ENCODE data around the gene SLC38A9.
A peak's percentile ranks its signal among the peaks of the same experiment; 100 is the strongest.
"Not testable (repeated sequence)": the region's sequence is repeated elsewhere in the genome, so short reads cannot be mapped to it uniquely, and the experiment has no call there.

The SLC38A9 gene

DNA sequence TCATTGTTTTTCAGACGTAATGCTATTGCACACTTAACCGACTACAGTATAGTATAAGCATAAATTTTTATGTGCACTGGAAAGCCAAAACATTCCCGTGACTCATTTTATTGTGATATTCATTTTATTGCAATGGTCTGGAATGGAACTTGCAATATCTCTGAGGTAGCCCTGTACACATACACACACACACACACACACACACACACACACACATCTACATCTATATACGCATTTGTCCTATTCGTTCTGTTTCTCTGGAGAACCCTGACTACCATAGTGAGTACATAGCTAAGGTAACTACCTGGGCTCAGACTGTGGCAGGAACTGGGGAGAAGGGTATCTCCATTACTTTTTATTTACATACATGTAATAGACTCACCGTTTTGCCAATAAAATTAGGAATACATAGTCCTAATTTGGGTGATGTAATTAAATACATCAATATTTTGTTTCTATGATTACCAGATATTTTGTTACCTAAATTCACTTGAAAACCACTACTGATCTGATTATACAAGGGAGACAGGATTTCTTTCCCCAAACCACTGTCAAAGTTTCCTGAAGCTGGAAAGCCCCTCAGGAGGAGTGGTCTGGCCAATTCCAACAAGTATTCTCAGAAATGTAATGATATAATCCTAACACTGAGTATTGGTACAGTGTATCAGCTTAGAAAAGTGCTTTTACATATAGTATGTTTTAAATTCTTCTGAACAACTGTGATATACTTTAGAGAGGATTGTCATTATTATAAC lies 103.4 kb downstream of the SLC38A9 start:
- DNase-seq: no peak

DNA sequence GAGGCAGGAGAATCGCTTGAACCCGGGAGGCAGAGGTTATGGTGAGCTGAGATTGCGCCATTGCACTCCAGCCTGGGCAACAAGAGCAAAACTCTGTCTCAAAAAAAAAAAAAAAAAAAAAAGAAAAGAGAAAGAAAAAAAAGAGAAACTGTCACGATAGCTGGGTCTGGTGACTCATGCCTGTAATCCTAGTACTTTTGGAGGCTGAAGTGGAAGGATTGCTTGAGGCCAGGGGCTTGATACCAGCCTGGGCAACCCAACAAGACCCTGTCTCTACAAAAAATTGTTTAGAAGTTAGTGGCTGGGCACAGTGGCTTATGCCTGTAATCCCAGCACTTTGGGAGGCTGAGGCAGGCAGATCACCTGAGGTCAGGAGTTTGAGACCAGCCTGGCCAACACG lies 104.8 kb downstream of the SLC38A9 start:
- not testable (repeated sequence) for DNase-seq

DNA sequence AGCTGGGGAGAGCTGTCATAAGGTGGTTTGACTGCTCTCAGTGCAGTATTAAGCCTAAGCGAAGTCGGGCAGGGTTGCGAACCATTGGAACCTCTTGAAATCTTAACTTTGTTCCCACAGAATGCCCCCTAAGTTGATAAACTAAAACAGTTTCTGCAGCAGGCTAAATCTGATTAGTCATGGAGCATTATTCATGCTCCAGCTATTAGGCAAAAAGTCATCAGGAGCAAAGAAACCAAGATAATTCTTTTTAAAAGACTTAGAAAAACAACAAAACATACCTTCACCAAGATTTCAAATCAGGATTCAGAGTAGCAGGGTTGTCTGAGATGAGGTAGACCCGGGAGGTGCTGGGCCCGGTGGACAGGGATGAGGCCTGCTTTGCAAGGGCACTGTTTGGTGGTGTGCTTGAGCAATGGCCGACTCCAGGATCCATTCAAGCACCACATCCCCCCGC lies 107.5 kb downstream of the SLC38A9 start:
- no peak for DNase-seq

DNA sequence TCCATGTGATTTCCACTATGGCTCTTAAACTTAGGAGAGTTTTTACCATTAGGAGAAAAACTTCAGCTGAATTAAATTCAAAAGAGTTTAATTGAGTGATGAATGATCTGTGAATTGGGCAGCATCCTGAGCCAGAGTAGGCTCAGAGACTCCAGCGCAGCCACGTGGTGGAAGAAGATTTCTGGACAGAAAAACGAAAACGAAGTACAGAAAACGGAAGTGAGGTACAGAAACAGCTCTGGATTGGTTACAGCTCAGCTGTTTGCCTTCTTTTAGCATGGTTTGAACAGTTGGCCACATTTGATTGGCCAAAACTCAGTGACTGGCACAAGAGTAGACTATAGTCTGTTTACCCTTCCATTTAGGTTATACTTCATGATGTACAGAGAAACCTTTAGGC lies 108.2 kb downstream of the SLC38A9 start:
- DNase-seq: no peak

DNA sequence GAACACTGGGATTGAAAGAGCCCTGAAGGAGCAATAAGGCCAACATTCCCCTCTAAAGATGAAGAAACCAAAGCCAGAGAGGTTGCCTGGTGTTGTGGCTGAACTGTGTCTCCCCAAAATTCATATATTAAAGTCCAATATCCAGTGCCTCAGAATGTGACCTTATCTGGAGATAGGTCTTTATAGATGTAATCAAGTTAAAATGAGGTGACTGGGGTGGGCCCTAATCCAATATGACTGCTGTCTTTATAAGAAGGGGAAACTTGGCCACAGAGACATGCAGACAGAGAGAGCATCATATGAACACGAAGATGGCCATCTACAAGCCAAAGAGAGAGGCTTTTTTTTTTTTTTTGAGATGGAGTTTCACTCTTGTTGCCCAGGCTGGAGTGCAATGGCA lies 110.5 kb downstream of the SLC38A9 start:
- DNase-seq: no peak

DNA sequence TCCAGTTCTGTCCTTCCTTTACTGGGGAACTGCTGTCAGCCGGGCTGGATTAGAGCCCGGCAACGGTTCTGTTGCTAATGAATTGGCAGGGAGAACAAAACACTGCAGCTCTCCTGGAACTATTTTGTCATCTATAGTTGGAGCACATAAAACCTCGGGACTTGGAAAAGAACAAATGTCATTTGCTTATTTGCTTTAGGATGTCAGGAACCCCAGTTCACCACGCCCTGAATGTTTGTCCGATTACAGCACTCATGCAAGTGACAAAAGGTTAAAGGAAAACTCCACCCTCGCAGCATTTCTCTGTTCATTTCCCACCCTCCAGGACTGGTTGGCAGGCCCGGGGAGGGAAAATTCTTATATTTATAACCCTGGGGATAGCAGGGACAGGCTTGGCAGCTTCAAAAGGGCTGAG lies 110.9 kb downstream of the SLC38A9 start:
- no peak for DNase-seq

DNA sequence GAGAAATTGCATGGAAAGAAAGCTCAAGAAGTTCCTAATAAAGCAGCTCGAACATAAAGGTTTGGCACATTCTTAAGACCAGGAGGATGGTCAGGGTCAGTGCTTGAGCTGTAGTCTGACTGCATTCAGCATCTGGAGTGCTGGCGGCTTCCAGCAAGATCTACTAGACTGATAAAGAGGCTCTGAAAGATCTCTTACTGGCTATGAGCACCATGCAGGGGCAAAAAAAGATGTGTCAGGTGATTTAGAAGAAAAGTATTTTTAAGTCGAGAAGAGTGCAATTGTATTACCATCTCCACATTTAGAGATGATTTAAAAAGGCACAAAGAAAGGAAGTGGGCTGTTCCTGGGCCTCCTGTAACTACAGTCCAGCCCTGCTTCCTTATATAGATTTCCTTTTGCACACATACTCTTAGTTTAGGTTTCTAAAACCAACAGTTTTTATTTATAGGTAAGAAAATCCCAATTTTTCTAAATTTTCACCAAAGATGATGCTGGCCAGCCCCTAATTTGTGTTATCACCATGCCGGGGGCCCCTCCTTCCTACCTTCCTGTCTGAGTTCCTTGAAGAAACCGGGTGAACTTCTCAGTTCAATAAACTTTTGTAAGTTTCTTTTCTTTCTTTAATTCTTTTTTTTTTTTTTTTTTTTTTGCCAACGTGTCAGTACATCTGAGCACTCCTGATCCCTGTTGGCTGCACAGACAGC lies 111.5 kb downstream of the SLC38A9 start:
- peak; percentile 1 for DNase-seq

DNA sequence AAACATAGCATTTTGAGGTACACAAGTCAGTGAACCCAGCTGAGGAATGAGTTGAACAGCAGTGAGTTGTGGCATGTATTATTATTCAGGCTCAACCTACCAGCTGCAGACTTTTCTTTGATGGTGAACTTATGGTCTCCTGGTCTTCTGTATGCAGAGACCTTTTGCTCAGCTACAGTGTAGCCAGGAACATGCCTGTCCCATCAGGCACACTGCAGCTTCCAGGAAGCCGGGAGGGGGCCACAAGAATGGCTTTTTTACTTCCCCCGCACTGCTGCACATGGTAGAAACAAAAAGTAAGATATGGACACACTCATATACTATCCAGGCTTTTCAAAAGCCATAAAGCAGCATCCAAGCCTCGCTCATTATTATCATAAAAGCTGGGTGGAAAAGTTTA lies 112.0 kb downstream of the SLC38A9 start:
- no peak for DNase-seq

DNA sequence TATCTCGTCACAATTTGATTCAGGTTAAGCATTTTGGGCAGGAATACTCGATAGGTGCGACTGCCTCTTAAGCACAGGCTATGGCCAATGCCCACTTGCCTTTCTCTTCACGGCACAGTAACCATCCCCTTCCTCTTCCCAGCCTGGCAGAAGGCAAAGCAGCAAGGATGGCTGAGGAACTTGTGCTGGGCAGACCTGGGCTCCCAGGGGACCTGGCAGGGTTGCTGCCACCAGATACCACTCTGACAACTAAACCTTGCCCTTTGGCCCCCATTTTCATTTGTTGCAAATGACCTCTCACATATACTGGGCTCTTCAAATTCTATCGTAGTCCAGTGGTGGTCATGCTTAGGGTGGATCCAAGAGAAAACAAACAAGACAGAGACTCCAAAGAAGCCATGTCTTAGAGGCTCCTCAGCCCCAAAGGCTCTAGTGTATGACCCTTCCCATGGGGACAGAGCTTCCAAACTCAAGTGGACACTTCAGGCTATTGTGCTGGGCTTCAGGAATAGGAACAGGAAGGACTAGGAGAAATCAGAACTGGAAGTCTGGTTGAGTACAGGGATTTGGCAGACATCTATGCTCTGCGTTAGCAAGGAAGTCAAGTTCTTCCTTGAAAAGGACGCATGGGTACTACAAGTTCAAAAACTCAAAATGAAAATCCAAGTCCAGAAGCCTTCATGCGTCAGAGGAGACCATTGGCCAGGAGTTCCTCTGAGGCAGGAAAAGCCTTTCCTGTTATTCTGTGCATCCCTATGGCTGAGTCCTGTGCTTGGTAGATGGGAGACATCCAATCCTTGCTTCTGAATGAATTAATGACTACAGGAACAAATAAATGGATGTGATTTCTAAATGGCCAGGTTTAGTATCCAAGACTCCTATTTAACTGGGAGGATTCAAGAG lies 112.7 kb downstream of the SLC38A9 start:
- no peak for DNase-seq

DNA sequence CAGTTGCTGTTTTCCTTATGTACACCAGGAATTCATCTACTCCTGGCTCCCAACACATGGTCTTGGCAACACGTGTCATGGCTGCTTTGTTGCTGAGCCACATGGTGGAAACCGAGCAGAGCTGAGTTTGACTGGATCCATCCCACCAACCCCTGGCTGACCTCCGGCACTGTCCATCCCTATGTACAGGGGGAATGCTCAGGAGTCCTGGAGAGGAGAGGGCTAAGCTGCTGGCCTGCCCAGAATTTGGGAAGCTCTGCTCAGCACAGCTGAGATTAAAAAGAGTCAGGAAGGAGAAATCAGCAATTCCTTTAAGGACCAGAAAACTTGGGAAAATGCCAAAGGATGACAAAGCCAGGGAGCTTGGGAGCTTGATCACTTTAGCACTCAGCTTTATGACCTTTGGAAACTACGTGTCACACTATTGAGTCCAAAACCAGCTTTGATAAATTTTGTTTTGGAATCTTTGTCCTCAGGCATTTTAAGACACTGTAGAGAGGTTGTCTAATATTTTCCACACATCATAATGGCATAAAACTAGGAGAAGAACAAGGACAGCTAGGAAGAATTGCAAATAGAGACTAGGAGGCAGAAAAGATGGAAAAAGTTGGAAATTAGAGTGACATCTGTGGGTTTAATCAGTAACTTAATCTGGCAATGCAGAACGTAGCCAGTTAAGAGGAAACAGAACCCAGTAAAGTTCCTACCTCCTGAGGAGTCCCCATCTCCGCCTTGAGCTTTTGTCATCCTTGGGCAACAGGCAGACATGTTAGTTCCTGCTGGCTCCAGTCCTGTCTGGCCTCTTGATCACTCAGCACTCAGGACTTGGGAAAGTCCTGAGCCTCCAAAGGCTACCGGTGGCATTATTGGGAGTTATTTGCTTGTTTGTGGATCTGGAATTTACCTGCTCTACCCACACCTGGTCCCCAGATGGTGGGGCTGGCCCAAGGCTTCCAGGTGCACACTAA lies 114.8 kb downstream of the SLC38A9 start:
- DNase-seq: no peak

DNA sequence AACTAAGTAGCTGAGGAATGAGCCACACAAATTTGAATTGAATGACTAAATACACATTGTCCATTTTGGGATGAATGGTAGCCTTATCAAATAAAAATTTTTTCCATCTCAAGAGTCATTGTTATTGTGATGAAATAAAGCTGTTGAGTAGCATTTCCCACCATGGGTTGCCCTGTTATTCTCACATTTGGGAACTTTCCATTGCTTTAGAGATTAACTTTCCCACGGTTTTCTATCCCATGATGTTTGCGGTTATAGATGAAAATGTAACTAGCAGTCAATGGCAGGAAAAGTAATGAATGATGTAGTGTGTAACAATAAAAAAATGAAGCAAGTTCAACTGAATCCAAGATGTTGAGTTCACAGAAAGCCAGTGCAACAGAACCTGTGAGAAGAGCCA lies 117.5 kb downstream of the SLC38A9 start:
- DNase-seq: no peak

DNA sequence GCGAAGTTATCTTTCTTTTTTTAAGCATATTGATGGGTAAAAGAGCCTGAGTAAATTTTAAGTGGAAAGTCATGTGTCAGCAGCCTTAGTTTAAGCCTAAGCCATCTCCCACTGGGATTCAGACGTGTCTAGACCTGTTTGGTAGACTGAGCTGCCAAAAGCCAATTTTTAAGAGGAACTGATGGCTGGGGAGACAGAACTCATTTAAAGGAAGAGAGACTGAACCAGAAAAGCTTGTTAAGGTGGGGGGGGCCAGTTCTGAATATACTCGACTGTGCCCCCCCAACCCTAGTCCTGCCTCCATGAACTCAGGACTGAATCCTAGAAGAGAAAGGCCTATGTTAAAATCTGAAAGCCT lies 119.0 kb downstream of the SLC38A9 start:
- no peak for DNase-seq

DNA sequence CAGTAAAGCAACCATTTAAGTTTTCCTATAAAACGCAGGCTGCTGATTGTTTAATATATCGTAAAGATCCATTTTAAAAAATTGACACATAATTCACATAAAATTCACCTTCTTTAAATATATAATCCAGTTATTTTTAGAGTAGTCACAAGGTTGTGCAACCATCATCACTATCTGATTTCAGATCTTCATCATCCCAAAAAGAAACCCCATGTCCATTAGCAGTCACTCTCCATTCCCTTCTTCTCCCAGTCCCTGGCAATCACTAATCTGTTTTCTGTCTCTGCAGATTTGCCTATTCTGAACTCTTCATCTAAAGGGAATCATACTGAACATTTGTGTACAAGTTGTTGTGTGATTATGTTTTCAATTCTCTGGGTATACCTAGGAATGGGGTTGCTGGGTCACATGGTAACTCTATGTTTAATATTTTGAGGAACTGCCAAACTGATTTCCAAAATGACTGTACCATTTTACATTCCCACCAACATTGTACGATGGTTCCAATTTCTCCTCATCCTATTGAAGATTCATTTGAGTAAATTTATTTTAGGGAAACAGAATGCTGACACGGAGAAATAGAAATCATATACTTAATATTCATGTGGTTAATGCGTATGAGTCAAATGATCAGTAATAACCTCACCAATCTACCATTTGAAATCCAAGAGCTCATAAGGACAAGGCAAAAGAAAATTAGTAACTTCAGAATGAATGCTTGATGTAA lies 119.6 kb downstream of the SLC38A9 start:
- DNase-seq: no peak

DNA sequence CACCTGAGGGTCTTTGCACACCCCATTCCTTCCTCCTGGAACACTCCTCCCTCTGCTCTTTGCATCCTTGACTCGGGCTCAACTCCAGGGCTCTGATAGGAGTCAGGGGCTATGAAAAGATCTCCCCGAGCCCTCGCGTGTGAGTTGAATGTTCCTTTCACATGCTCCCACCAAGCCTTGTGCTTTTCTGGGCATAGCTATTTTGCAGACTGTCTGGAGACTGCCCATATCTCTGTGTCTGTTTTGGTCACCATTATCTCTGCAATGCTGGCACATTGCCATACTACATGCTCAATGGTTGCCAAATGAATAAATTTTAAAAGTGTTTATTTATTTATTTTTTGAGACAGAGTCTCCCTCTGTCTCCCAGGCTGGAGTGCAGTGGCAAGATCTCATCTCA lies 120.4 kb downstream of the SLC38A9 start:
- DNase-seq: no peak

DNA sequence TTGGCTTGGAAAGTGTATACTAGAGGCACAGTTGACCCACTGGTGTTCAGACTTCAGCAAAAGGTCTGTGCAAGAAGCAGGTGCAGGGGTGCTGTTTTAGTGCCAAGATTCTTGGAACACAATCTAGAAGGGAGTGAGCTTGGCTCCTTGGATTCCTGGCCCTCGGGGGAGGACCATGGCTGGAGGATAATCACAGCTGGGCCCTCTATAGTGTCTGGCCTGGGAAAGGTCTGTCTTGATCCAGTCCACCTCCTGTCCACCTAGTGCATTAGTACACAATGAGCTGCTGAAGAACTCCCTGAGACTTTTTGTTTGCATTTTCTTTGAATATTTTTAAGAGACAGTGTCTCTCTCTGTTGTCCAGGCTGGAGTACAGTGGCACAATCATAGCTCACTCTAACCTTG lies 126.9 kb downstream of the SLC38A9 start:
- DNase-seq: no peak

DNA sequence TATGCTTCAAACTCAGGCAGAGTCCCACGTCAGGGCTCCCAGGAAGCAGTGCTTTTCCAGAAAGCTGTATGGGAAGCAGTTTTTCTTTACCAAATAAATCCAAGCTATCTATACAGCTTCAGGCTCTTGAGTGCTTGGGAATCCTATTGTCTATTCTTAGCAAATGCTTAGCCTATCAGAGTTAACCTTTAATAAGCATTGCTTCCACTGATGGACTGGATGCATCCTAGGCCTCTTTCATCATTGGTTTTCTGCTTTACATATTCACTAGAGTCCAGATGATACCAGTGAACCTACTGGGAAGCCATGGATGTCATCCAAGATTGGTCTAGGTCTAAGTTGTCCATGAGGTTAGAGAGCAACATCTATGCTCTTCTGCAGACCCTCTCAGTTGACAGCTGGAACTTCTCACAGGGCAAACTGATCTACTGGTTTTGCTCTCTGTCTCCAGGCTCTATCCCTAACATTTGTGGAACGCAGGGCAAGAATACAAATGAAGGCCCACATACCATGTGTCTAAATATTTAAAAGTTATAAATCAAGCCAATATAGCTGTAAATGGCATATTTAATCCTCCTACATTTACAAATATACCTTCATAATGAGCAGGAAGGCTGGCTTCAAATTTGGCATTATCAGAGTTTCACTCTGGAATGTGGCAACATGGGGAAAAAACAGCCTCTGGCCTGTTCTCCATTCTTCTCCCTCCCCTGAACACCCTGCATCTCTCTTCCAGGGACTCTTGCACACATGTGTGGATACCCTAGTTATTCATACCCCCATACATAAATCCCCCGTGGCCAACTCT lies 127.5 kb downstream of the SLC38A9 start:
- DNase-seq: no peak

DNA sequence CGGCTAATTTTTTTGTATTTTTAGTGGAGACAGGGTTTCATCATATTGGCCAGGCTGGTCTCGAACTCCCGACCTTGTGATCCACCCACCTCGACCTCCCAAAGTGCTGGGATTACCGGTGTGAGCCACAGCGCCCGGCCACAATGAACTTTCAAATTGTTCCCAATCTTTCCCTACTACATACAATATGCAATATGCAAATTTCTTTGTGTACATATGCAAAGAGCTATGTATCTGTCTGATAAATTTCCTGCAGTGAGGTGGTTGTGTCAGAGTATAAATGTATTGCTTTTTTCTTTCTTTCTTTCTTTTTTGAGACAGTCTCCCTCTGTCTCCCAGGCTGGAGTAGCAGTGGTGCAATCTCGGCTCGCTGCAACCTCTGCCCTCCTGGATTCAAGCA lies 128.5 kb downstream of the SLC38A9 start:
- no peak for DNase-seq

DNA sequence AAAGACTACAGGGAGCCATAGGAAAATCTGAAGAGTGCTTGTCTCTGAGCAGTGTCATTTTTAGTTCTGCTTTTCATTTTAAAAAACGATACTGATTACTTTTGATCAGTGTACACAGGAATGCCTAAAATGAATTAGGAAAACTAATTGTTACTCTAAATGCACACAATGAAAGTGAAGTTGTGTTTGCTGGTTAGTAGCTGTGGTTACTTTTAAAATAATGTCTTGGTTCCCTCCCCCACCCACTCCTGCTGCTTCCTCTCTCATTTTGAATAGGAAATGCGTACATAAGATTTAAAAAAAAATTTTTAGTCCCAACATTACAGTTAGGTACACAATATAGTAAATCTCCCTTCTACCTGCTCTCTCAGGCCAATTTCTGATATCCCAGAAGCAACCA lies 129.9 kb downstream of the SLC38A9 start:
- peak; percentile 4 for DNase-seq

DNA sequence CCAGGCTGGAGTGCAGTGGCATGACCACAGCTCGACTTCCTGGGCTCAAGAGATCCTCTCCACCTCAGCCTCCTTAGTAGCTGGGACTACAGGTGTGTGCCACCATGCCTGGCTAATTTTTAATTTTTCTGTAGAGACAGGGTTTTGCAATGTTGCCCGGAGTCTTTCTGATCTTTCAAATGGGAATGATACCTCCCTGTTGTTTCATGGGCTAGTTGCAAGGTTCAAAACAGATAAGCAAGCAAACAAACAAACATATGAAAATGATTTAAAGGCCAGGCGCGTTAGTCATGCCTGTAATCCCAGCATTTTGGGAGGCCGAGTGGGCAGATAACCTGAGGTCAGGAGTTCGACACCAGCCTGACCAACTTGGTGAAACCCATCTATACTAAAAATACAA lies 132.1 kb downstream of the SLC38A9 start:
- DNase-seq: no peak

DNA sequence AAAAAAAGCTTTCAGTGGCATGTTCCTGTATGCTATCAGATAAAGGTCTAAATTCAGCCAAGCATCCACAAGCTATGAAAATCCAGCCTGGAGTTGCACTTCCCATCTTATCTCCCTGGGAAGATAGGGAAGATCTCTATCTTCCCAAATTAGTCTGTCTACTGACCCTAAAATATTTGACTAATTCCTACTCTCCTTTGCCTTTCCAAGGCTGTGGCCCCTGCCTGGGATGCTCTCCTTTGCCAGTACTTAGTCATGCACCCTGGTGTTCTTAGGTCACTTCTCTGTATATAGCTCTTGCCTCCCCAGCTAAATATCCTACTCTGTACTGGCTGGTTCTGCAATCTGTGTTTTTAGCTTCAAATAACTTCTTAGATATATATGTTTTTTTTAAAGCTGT lies 133.4 kb downstream of the SLC38A9 start:
- no peak for DNase-seq
